Measurements from ENCODE around the gene SNRNP40. TPM values are rescaled to one million over a fixed set of nuclear protein-coding genes. Genes with fewer than 3 reads are reported as not detected.

SNRNP40 gene
- total and polyA plus RNA-seq, 4 experiments from 2014 or later, result 58.7 to 118 (median 83.5) TPM

DNA sequence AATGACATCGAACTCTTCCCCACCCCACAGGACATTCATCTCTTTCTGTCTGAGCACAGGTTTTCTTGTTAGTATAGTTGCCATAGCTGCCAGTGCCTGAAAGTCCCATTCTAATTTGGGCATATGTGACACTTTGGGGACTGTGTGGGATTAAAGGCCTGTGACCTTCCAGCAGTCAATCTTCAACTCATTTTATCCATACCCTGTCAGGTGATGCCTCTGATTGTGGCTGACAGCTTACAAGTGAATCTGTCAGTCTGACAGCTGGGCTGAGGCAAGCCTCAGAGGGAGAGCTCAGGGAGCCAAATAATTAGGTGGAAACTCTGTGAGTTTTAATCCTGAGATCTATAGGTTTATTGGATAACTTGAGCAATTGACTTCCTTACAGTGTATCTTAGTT is 29.9 kb upstream of the SNRNP40 start:
- ChIA-PET POLR2A (ENCODE audit: partially characterized antibody) (no interaction called here), CTCF (ENCODE audit: partially characterized antibody) (no interaction called here)
- H3K36me3 ChIP-seq (ENCODE audit: insufficient read depth, low read length), result no peaks in the 10 kb centered on the region
- no peaks in the 10 kb centered on the region for H3K27me3 ChIP-seq (ENCODE audit: insufficient read depth, low read length)
- H3K27ac Mint-ChIP-seq, result no peak overlapping the region
- no peaks in the 10 kb centered on the region for H3K27me3 Mint-ChIP-seq
- peaks cover 15 to 29% of the 10 kb centered on the region in 2 donors for H3K36me3 Mint-ChIP-seq
- no peaks in the 10 kb centered on the region for H3K4me1 ChIP-seq (ENCODE audit: insufficient read depth, low read length)
- H3K4me3 ChIP-seq (ENCODE audit: low read length in 2 of 2), result no peak overlapping the region
- intact Hi-C loops (cut with micrococcal nuclease), result no loop called here
- H3K9me3 Mint-ChIP-seq, result no peaks in the 10 kb centered on the region
- DNase-seq, result no peak
- H3K27ac ChIP-seq (ENCODE audit: low read depth, low read length), result no peak overlapping the region
- H3K4me3 Mint-ChIP-seq, result no peak overlapping the region
- peaks cover 0 to 3% (median 1%) of the 10 kb centered on the region in 4 donors for H3K4me1 Mint-ChIP-seq
- no peaks in the 10 kb centered on the region for H3K9me3 ChIP-seq (ENCODE audit: control insufficient read depth in 1 of 2, low read length in 2 of 2)

DNA sequence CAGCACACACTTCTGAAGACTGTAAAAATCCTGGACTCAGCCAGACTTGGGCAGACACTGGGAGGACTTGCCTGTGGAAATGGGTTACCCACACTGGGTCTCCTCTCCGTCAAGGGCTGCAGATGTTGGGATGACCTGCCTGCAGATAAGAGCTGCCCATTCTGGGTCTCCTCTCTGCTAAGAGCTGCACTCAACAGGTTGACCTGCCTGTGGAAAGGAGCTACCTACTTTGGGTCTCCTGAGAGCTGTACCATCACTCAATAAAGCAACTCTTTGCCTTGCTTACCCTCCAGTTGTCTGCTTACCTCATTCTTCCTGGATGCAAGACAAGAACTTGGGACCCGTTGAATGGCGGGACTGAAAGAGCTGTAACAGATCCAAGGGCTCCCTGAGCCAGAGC is 28.4 kb upstream of the SNRNP40 start:
- no peaks in the 10 kb centered on the region for H3K4me1 ChIP-seq (ENCODE audit: insufficient read depth, low read length)
- Mint-ChIP-seq H3K9me3 (no peaks in the 10 kb centered on the region), H3K36me3 (peaks cover 27 to 36% of the 10 kb centered on the region in 2 donors), H3K4me3 (no peak overlapping the region), H3K27ac (no peak overlapping the region), H3K27me3 (no peaks in the 10 kb centered on the region), H3K4me1 (peaks cover 0 to 3% (median 1%) of the 10 kb centered on the region in 4 donors)
- CTCF ChIA-PET (ENCODE audit: partially characterized antibody), result no interaction called here
- POLR2A ChIA-PET (ENCODE audit: partially characterized antibody), result no interaction called here
- no peak overlapping the region for H3K27ac ChIP-seq (ENCODE audit: low read depth, low read length)
- intact Hi-C loops (cut with micrococcal nuclease), result no loop called here
- peaks cover 5% of the 10 kb centered on the region for H3K36me3 ChIP-seq (ENCODE audit: insufficient read depth, low read length)
- no peaks in the 10 kb centered on the region for H3K27me3 ChIP-seq (ENCODE audit: insufficient read depth, low read length)
- no peak for DNase-seq
- H3K4me3 ChIP-seq (ENCODE audit: low read length in 2 of 2), result no peak overlapping the region
- H3K9me3 ChIP-seq (ENCODE audit: control insufficient read depth in 1 of 2, low read length in 2 of 2), result no peaks in the 10 kb centered on the region

DNA sequence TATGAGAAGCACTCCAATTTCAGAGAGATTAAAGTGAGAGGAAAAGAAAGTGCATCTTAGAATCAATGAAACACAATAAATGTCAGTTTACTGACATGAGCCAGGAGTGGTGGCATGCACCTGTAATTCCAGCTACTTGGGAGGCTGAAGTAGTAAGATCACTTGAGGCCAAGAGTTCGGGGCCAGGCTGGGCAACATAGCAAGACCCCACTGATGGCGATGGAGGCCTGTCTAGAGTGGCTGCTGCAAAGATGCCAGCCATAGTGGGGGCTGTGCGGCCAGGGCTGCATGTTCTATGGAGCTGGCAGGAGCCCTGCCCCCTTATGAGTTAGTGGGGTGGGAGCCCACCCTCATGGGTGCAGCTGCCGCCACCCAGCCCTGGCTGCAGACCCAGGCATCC is 27.5 kb upstream of the SNRNP40 start:
- Mint-ChIP-seq H3K27me3 (no peaks in the 10 kb centered on the region), H3K9me3 (no peaks in the 10 kb centered on the region), H3K4me1 (peaks cover 0 to 3% (median 1%) of the 10 kb centered on the region in 4 donors), H3K4me3 (no peak overlapping the region), H3K36me3 (peaks cover 34 to 41% of the 10 kb centered on the region in 2 donors), H3K27ac (no peak overlapping the region)
- H3K27ac ChIP-seq (ENCODE audit: low read depth, low read length), result no peak overlapping the region
- POLR2A ChIA-PET (ENCODE audit: partially characterized antibody), result no interaction called here
- intact Hi-C loops (cut with micrococcal nuclease), result no loop called here
- H3K9me3 ChIP-seq (ENCODE audit: control insufficient read depth in 1 of 2, low read length in 2 of 2), result no peaks in the 10 kb centered on the region
- no peaks in the 10 kb centered on the region for H3K27me3 ChIP-seq (ENCODE audit: insufficient read depth, low read length)
- peaks cover 7% of the 10 kb centered on the region for H3K36me3 ChIP-seq (ENCODE audit: insufficient read depth, low read length)
- no peaks in the 10 kb centered on the region for H3K4me1 ChIP-seq (ENCODE audit: insufficient read depth, low read length)
- no peak for DNase-seq
- CTCF ChIA-PET (ENCODE audit: partially characterized antibody), result no interaction called here
- no peak overlapping the region for H3K4me3 ChIP-seq (ENCODE audit: low read length in 2 of 2)

GRCh38 chr1:31318146-31318545 is 21.6 kb upstream of the SNRNP40 start:
- no peak overlapping the region for H3K27ac ChIP-seq (ENCODE audit: low read depth, low read length)
- peaks cover 22% of the 10 kb centered on the region for H3K36me3 ChIP-seq (ENCODE audit: insufficient read depth, low read length)
- Mint-ChIP-seq H3K36me3 (peaks cover 56 to 70% of the 10 kb centered on the region in 2 donors), H3K27me3 (no peaks in the 10 kb centered on the region), H3K4me1 (no peaks in the 10 kb centered on the region), H3K4me3 (no peak overlapping the region), H3K27ac (no peak overlapping the region), H3K9me3 (no peaks in the 10 kb centered on the region)
- CTCF ChIA-PET (ENCODE audit: partially characterized antibody), result no interaction called here
- no peaks in the 10 kb centered on the region for H3K27me3 ChIP-seq (ENCODE audit: insufficient read depth, low read length)
- no peaks in the 10 kb centered on the region for H3K9me3 ChIP-seq (ENCODE audit: control insufficient read depth in 1 of 2, low read length in 2 of 2)
- no peaks in the 10 kb centered on the region for H3K4me1 ChIP-seq (ENCODE audit: insufficient read depth, low read length)
- POLR2A ChIA-PET (ENCODE audit: partially characterized antibody), result no interaction called here
- intact Hi-C loops (cut with micrococcal nuclease), result no loop called here
- no peak for DNase-seq
- no peak overlapping the region for H3K4me3 ChIP-seq (ENCODE audit: low read length in 2 of 2)

- no peak overlapping the region for H3K27ac Mint-ChIP-seq
- H3K27me3 ChIP-seq (ENCODE audit: insufficient read depth, low read length), result no peaks in the 10 kb centered on the region
- no peaks in the 10 kb centered on the region for H3K27me3 Mint-ChIP-seq
- H3K4me1 Mint-ChIP-seq, result no peaks in the 10 kb centered on the region
- peaks cover 37% of the 10 kb centered on the region for H3K36me3 ChIP-seq (ENCODE audit: insufficient read depth, low read length)
- H3K4me3 ChIP-seq (ENCODE audit: low read length in 2 of 2), result no peak overlapping the region
- H3K4me1 ChIP-seq (ENCODE audit: insufficient read depth, low read length), result no peaks in the 10 kb centered on the region
- DNase-seq, result no peak
- H3K9me3 ChIP-seq (ENCODE audit: control insufficient read depth in 1 of 2, low read length in 2 of 2), result no peaks in the 10 kb centered on the region
- CTCF ChIA-PET (ENCODE audit: partially characterized antibody), result no interaction called here
- H3K9me3 Mint-ChIP-seq, result no peaks in the 10 kb centered on the region
- H3K27ac ChIP-seq (ENCODE audit: low read depth, low read length), result no peak overlapping the region
- no peak overlapping the region for H3K4me3 Mint-ChIP-seq
- POLR2A ChIA-PET (ENCODE audit: partially characterized antibody), result no interaction called here
- peaks cover 59 to 74% of the 10 kb centered on the region in 2 donors for H3K36me3 Mint-ChIP-seq
- intact Hi-C loops (cut with micrococcal nuclease), result no loop called here
Observed at GRCh38 chr1:31315902-31316301, 19.3 kb upstream of the SNRNP40 start.

GRCh38 chr1:31310198-31310597 is 13.6 kb upstream of the SNRNP40 start:
- Mint-ChIP-seq H3K27me3 (no peaks in the 10 kb centered on the region), H3K36me3 (peaks cover 53 to 68% of the 10 kb centered on the region in 2 donors), H3K4me1 (peaks cover 0 to 6% (median 2%) of the 10 kb centered on the region in 4 donors), H3K4me3 (no peak overlapping the region), H3K27ac (no peak overlapping the region), H3K9me3 (no peaks in the 10 kb centered on the region)
- intact Hi-C loops (cut with micrococcal nuclease), result no loop called here
- DNase-seq, result no peak
- H3K4me3 ChIP-seq (ENCODE audit: low read length in 2 of 2), result no peak overlapping the region
- peaks cover 26% of the 10 kb centered on the region for H3K36me3 ChIP-seq (ENCODE audit: insufficient read depth, low read length)
- no peaks in the 10 kb centered on the region for H3K27me3 ChIP-seq (ENCODE audit: insufficient read depth, low read length)
- ChIA-PET CTCF (ENCODE audit: partially characterized antibody) (no interaction called here), POLR2A (ENCODE audit: partially characterized antibody) (no interaction called here)
- no peaks in the 10 kb centered on the region for H3K4me1 ChIP-seq (ENCODE audit: insufficient read depth, low read length)
- no peak overlapping the region for H3K27ac ChIP-seq (ENCODE audit: low read depth, low read length)
- H3K9me3 ChIP-seq (ENCODE audit: control insufficient read depth in 1 of 2, low read length in 2 of 2), result no peaks in the 10 kb centered on the region

- intact Hi-C loops (cut with micrococcal nuclease), result no loop called here
- Histone ChIP-seq H3K27ac (ENCODE audit: low read depth, low read length) (no peak overlapping the region), H3K9me3 (ENCODE audit: control insufficient read depth in 1 of 2, low read length in 2 of 2) (no peaks in the 10 kb centered on the region), H3K4me3 (ENCODE audit: low read length in 2 of 2) (no peak overlapping the region), H3K27me3 (ENCODE audit: insufficient read depth, low read length) (no peaks in the 10 kb centered on the region), H3K4me1 (ENCODE audit: insufficient read depth, low read length) (no peaks in the 10 kb centered on the region), H3K36me3 (ENCODE audit: insufficient read depth, low read length) (peaks cover 22% of the 10 kb centered on the region)
- H3K27ac Mint-ChIP-seq, result peak overlapping the region in 2 of 7 donors; percentile 16 to 86
- no peaks in the 10 kb centered on the region for H3K9me3 Mint-ChIP-seq
- H3K27me3 Mint-ChIP-seq, result no peaks in the 10 kb centered on the region
- CTCF ChIA-PET (ENCODE audit: partially characterized antibody), result interaction anchor here (1.1 kb wide), 1 partner anchor 11 kb away, joined by 3 read pairs; the partner anchor contains the start of genes SNRNP40 and ZCCHC17
- no peak overlapping the region for H3K4me3 Mint-ChIP-seq
- peaks cover 42 to 51% of the 10 kb centered on the region in 2 donors for H3K36me3 Mint-ChIP-seq
- POLR2A ChIA-PET (ENCODE audit: partially characterized antibody), result interaction anchor here (1.5 kb wide), 1 partner anchor 11 kb away, joined by 3 read pairs; the partner anchor contains the start of genes SNRNP40 and ZCCHC17
- peaks cover 9 to 10% (median 9%) of the 10 kb centered on the region in 4 donors for H3K4me1 Mint-ChIP-seq
- DNase-seq, result no peak
Observed at GRCh38 chr1:31308036-31308435, 11.4 kb upstream of the SNRNP40 start.

- Histone ChIP-seq H3K9me3 (ENCODE audit: control insufficient read depth in 1 of 2, low read length in 2 of 2) (no peaks in the 10 kb centered on the region), H3K27ac (ENCODE audit: low read depth, low read length) (no peak overlapping the region), H3K27me3 (ENCODE audit: insufficient read depth, low read length) (no peaks in the 10 kb centered on the region), H3K4me3 (ENCODE audit: low read length in 2 of 2) (no peak overlapping the region), H3K36me3 (ENCODE audit: insufficient read depth, low read length) (peaks cover 11% of the 10 kb centered on the region), H3K4me1 (ENCODE audit: insufficient read depth, low read length) (no peaks in the 10 kb centered on the region)
- H3K4me1 Mint-ChIP-seq, result peaks cover 9 to 15% (median 10%) of the 10 kb centered on the region in 4 donors
- H3K27me3 Mint-ChIP-seq, result no peaks in the 10 kb centered on the region
- intact Hi-C loops (cut with micrococcal nuclease), result no loop called here
- peaks cover 31 to 40% of the 10 kb centered on the region in 2 donors for H3K36me3 Mint-ChIP-seq
- no peaks in the 10 kb centered on the region for H3K9me3 Mint-ChIP-seq
- H3K4me3 Mint-ChIP-seq, result no peak overlapping the region
- CTCF ChIA-PET (ENCODE audit: partially characterized antibody), result no interaction called here
- POLR2A ChIA-PET (ENCODE audit: partially characterized antibody), result no interaction called here
- DNase-seq, result no peak
- peak overlapping the region in 1 of 7 donors; percentile 16 for H3K27ac Mint-ChIP-seq
Observed at GRCh38 chr1:31306278-31306677, 9.7 kb upstream of the SNRNP40 start.
